GM19035 (cell line): Measurements from ENCODE around the gene C2orf69.

Experiments
- ATAC-seq: cut with Tn5 transposase; IDR thresholded peaks from one replicate; pipeline ENCODE4 v1.9.1; 2021; ENCODE audit not compliant: unreplicated experiment

The C2orf69 gene

GRCh38 chr2:199914372-199914958 is 3.4 kb downstream of the C2orf69 start:
- no peak for ATAC-seq

GRCh38 chr2:199916980-199917379 is 5.9 kb downstream of the C2orf69 start:
- no peak for ATAC-seq

GRCh38 chr2:199922856-199923255 is 11.8 kb downstream of the C2orf69 start:
- ATAC-seq = no peak

GRCh38 chr2:199923924-199924323 is 12.8 kb downstream of the C2orf69 start:
- no peak for ATAC-seq

- ATAC-seq = no peak
These were observed 15.7 kb downstream of the C2orf69 start for GRCh38 chr2:199926806-199927205.

GRCh38 chr2:199928226-199928625 is 17.1 kb downstream of the C2orf69 start:
- ATAC-seq = no peak

GRCh38 chr2:199928626-199929025 is 17.5 kb downstream of the C2orf69 start:
- no peak for ATAC-seq

GRCh38 chr2:199929262-199929661 is 18.2 kb downstream of the C2orf69 start:
- no peak for ATAC-seq

- ATAC-seq = no peak
These were observed 21.3 kb downstream of the C2orf69 start for GRCh38 chr2:199932312-199932855.

- ATAC-seq = no peak
These were observed 22.4 kb downstream of the C2orf69 start for GRCh38 chr2:199933466-199933865.

GRCh38 chr2:199936554-199936953 is 25.5 kb downstream of the C2orf69 start:
- ATAC-seq = no peak

GRCh38 chr2:199940373-199940772 is 29.3 kb downstream of the C2orf69 start:
- ATAC-seq = no peak

GRCh38 chr2:199943373-199943772 is 32.3 kb downstream of the C2orf69 start:
- no peak for ATAC-seq

GRCh38 chr2:199946196-199946595 is 35.1 kb downstream of the C2orf69 start:
- no peak for ATAC-seq

- no peak for ATAC-seq
These were observed 35.7 kb downstream of the C2orf69 start for GRCh38 chr2:199946836-199947235.

- ATAC-seq = no peak
These were observed 39.3 kb downstream of the C2orf69 start for GRCh38 chr2:199950396-199950795.

- ATAC-seq = no peak
These were observed 39.9 kb downstream of the C2orf69 start for GRCh38 chr2:199951023-199951422.

GRCh38 chr2:199955007-199955338 is 43.9 kb downstream of the C2orf69 start:
- ATAC-seq = peak; percentile 42

GRCh38 chr2:199955339-199956061 is 44.4 kb downstream of the C2orf69 start, which contains the start of the genes MAIP1 and TYW5:
Gene MAIP1, plus strand, starts transcription at chr2:199955582. Its CDS starts 217 bp downstream, at chr2:199955799.
Gene TYW5, minus strand, starts transcription at chr2:199955491. Its CDS starts 21 bp downstream, at chr2:199955470.
- peak; percentile 84 for ATAC-seq

- no peak for ATAC-seq
These were observed 44.9 kb downstream of the C2orf69 start for GRCh38 chr2:199956062-199956380.

GRCh38 chr2:199958014-199958413 is 46.9 kb downstream of the C2orf69 start:
- ATAC-seq = no peak

- no peak for ATAC-seq
These were observed 51.1 kb downstream of the C2orf69 start for GRCh38 chr2:199962203-199962602.

- ATAC-seq = no peak
These were observed 55.3 kb downstream of the C2orf69 start for GRCh38 chr2:199966405-199966804.
